Eye (tissue), 1 donor: ENCODE measurements around the gene CMIP.

Experiments used
- DNase-seq: peaks from one replicate; pipeline ENCODE4 v3.0.0-alpha.2; 2015

CMIP gene

GRCh38 chr16:81481207-81481821 lies 36.7 kb downstream of the CMIP start:
- peak; percentile 51 for DNase-seq

- DNase-seq, result no peak
Observed at GRCh38 chr16:81482329-81483063, 37.9 kb downstream of the CMIP start.

GRCh38 chr16:81483064-81483969 lies 38.7 kb downstream of the CMIP start:
- no peak for DNase-seq

DNA sequence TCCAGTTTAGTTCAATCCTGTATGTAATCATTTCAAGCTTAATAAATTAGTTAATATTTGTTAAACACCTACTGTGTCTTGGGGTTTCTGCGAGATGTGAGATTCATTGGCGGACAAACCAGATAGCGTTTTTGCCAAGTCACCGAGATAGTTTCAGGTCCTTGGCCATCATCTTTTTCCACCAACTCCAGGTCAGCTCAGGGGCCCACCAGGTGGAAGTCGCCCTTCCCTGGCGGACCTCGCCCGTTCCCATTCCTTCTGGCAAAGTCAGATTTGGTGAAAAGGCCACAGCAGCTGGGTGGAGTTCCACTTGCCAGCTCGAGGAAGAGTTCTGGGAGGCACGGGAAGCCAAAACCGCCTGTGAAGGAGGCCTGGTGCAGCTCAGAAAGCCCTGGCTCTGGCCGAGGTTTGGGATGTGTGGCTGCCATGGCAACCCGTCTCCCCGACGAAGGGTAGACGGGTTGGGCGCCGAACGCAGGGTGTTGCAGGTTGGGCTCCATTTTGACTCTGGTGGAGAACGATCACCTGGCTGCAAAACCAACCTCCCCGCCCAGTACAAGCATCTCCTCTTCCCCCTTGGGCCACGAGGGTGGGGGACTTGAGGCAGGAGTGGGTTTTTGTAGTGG lies 39.5 kb downstream of the CMIP start:
- no peak for DNase-seq

DNA sequence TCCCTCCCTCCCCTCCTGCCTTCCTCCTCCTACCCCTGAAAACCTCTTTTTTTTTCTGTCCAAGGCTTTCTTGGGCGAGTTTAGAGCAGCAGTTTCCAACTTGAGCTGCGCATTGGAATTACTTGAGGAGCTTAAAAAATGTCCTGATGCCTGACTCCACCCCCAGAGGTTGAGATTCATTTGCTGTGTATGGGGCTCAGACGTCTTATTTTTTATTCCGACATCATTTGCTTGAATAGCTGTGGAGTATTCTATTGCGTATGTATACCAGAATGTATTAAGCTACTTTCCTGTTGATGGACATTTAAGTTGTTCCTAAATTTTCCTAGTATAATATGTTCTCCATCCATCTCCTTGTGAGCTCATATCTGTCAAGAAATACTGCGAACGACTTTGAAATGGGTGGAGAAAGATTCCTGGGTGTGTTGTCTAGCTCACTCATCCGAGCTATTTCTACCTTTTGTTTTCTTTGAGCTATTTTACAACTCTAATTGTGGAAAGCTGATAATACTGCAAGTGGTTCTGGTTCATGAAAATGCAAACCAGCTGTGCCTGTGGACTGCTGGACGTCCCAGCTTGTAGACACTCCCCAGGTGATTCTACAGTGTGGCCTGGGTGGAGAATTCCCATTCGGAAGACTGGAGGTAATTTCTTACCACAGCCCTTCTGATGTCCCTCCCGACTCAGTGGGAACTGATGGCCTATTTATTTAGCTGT lies 40.5 kb downstream of the CMIP start:
- no peak for DNase-seq

GRCh38 chr16:81485824-81486539 lies 41.4 kb downstream of the CMIP start:
- no peak for DNase-seq

DNA sequence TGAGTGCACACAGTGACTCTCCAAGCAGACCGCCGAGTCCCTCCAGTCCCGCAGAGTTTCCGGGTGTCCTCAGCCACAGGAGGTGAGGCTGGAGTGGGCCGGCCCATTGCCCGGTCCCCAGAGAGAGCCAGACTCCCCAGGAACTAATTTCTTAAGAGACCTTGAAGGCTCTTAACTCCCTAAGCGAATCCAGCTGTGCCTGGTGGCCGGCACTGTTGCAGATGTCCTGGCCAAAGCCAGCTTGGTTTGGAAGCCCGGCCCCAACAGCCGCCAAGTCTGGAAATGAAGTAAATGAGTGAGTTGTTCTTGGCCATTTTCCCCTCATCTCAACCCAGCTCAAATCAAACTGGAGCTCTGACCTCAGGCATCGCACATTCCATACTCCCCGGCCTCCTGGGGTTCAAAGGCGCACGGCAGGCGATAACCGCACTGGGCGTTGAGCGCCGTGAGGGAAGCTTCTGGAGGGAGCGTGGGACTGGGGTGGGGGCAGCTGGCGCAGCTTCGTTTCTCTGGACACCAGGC lies 42.0 kb downstream of the CMIP start:
- DNase-seq, result peak; percentile 60

DNA sequence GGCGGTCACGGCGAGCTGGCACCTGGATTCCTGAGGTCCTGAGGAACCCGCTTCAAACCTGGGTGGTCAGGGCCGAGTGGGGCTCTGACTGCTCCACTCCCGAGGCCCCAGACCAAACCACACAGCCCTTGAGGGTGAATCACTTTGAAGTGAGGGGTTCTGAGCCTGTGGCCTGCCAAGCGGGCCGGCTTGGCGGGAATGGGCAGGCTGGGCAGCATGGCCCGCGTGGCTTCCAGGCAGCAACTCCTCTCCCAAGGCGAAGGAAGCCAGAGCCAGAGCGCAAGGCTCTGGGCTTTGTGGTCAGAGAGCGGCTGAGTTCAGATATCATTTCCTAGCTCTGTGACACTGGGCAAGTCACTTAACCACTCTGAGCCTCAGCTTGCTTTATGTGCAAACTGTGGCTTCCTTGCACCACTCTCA lies 42.7 kb downstream of the CMIP start:
- DNase-seq, result no peak

DNA sequence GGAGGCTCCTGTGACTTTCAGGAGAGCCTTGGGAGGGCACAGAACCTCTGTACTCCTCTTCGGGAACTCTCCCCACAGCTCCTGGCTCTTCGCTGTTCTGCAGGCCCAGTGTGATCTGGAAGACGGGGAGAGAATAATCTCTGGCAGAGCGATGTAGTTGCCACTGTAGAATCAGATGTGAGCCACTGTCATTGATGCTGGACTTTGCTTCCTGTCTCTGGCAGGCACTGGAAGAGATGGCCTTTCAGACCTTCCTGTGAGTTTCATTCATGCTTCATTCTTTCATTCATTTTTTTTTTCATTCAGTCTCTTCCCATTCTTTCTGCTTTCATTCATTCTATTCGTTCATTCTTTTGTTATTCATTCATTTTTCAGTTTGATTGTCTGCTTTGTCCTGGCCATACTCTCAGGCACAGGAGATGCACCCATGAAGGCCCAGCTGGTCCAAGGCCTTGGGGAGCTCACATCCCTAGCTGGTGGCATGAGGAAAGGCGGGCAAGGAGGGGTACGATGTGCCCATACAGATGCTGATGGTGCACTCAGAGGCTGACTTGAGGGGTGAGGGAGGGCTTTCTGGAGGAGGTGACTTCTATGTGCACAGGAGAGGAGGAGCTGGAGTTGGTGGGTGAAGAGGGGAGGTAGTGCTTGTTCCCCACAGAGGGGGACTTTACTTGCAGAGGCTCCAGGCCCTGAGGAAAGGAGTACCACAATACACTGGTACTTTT lies 44.2 kb downstream of the CMIP start:
- no peak for DNase-seq

DNA sequence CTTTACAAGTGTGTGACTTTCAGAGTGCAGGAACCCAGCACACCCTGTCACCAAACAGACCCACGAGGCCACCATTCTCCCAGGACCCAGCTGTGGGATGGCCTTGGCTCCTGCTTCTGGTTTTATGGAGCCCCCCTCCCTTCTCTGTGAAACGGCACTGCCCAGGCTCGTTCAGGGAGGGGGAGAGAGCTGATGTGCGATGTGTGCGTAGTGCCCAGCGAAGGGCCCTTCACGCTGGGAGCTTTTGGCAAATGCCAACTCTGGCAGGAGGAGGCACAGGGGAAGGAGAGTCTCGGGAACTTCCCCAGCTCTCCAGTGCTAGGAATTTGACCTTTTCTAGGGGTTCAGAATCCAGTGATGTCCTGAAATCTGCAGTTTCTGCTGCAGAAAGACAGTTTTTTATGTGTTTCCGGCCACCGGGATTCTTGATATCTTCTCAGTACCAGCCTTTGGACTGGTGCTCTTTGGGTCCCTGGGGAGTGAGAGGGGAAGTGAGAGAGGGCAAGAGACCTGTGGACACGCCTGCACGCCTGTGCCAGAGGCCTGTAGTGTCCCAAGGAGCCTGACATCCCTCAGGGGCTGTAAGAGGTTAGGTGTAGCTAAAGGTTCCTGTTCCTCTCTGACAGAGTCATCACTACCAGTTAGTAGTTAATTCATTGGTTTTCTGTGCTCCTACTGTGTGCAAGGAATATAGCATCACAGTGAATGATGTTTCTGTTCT lies 45.1 kb downstream of the CMIP start:
- DNase-seq, result no peak

GRCh38 chr16:81491541-81492188 lies 47.1 kb downstream of the CMIP start:
- peak; percentile 66 for DNase-seq

GRCh38 chr16:81492311-81492761 lies 47.7 kb downstream of the CMIP start:
- peak; percentile 86 for DNase-seq

GRCh38 chr16:81492965-81493754 lies 48.6 kb downstream of the CMIP start:
- DNase-seq, result no peak

- DNase-seq, result no peak
Observed at GRCh38 chr16:81493755-81494433, 49.3 kb downstream of the CMIP start.

DNA sequence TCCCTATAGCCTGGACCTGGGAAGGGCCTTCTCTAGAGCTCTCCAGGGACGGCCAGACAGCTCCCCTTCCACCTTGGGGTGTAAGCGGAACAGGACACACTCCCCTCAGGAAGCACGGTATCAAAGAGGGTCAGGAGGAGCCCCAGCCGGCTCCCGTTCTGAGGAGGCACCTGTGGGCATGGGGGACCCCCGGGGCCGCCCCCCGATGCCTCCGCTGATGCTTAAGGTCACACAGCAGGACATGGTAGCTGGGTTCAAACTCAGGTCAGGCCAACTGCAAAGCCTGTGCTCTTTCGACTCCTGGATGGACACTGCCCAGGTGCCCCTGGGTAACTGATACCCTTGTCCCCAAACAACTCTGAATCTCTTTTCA lies 49.8 kb downstream of the CMIP start:
- no peak for DNase-seq

- DNase-seq, result no peak
Observed at GRCh38 chr16:81494888-81495287, 50.3 kb downstream of the CMIP start.

- DNase-seq, result no peak
Observed at GRCh38 chr16:81495321-81496234, 51.0 kb downstream of the CMIP start.
